Nephron (organoid): ENCODE measurements around the gene MANBA.

ENCODE experiments used
- H3K27ac Mint-ChIP-seq, 3 experiments: 2 replicates each; pipeline ENCODE4 v1.8.0; 2020; ENCODE audit warnings: mixed read lengths in 3 of 3, mild to moderate bottlenecking in 2 of 3, moderate library complexity in 1 of 3
- H3K27me3 Mint-ChIP-seq: 2 replicates; pipeline ENCODE4 v1.8.0; 2021; ENCODE audit warnings: low read depth, mild to moderate bottlenecking, moderate library complexity, mixed read lengths
- H3K36me3 Mint-ChIP-seq: 2 replicates; pipeline ENCODE4 v1.8.0; 2020; ENCODE audit warnings: low read depth, mixed read lengths
- H3K4me1 Mint-ChIP-seq: 2 replicates; pipeline ENCODE4 v1.8.0; 2020; ENCODE audit warnings: mixed read lengths
- H3K4me3 Mint-ChIP-seq, 3 experiments: 2 replicates each; pipeline ENCODE4 v1.8.0; 2020; ENCODE audit warnings: mild to moderate bottlenecking in 3 of 3, mixed read lengths in 3 of 3, moderate library complexity in 2 of 3
- H3K9me3 Mint-ChIP-seq: 2 replicates; pipeline ENCODE4 v1.8.0; 2020; ENCODE audit warnings: mixed read lengths
- TF ChIP-seq, protein P1 (sequence below), 3 experiments: fragments of 200-600 bp; sonication (generic); IDR thresholded peaks; one replicate each; pipeline ENCODE4 v1.5.0; 2021; ENCODE audit warnings: antibody characterized with exemption in 3 of 3; ENCODE audit not compliant: unreplicated experiment in 3 of 3

MANBA gene

GRCh38 chr4:102794999-102795398, 34.2 kb upstream of the MANBA start:
- Mint-ChIP-seq H3K9me3 (no peaks in the 10 kb centered on the region), H3K36me3 (peaks cover 80% of the 10 kb centered on the region), H3K27me3 (no peaks in the 10 kb centered on the region), H3K4me3 (no peak overlapping the region), H3K27ac (no peak overlapping the region), H3K4me1 (no peaks in the 10 kb centered on the region)
- TF ChIP-seq, protein P1, sequence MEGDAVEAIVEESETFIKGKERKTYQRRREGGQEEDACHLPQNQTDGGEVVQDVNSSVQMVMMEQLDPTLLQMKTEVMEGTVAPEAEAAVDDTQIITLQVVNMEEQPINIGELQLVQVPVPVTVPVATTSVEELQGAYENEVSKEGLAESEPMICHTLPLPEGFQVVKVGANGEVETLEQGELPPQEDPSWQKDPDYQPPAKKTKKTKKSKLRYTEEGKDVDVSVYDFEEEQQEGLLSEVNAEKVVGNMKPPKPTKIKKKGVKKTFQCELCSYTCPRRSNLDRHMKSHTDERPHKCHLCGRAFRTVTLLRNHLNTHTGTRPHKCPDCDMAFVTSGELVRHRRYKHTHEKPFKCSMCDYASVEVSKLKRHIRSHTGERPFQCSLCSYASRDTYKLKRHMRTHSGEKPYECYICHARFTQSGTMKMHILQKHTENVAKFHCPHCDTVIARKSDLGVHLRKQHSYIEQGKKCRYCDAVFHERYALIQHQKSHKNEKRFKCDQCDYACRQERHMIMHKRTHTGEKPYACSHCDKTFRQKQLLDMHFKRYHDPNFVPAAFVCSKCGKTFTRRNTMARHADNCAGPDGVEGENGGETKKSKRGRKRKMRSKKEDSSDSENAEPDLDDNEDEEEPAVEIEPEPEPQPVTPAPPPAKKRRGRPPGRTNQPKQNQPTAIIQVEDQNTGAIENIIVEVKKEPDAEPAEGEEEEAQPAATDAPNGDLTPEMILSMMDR (IDR thresholded peaks at IDR 0.05; ENCODE audit: unreplicated experiment in 3 of 3), result no peak

DNA sequence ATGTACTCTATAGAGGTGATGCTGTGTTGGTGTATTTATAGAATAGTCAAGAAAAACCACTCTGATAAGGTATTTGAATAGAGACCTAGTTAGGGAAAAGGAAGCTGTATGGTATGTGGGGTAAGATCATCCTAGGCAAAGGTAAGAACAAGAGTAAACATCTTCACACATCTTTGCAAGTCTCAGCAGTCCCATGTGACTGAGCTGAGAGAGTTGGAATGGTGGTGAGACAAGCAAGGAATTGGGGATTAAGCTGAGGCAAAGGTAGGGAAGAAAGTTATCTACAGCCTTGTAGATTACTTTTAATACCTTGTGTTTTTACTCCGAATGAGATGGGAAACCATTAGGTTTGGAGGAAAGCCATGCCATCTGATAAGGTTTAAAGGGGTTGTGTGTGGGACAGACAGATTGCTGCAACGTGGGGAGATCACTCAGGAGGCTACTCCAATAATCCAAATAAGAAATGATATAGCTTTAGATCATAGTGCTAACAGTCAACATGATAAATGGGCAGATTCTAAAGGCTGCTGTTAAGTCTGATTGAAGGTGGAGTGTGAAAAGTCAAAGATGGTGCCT, 31.7 kb upstream of the MANBA start:
- Mint-ChIP-seq H3K9me3 (peaks cover 13% of the 10 kb centered on the region), H3K36me3 (peaks cover 64% of the 10 kb centered on the region), H3K27me3 (no peaks in the 10 kb centered on the region), H3K4me1 (no peaks in the 10 kb centered on the region), H3K27ac (peak overlapping the region in 1 of 3 experiments; percentile 14), H3K4me3 (no peak overlapping the region)
- TF ChIP-seq, protein P1 (IDR thresholded peaks at IDR 0.05; ENCODE audit: unreplicated experiment in 3 of 3), result no peak

DNA sequence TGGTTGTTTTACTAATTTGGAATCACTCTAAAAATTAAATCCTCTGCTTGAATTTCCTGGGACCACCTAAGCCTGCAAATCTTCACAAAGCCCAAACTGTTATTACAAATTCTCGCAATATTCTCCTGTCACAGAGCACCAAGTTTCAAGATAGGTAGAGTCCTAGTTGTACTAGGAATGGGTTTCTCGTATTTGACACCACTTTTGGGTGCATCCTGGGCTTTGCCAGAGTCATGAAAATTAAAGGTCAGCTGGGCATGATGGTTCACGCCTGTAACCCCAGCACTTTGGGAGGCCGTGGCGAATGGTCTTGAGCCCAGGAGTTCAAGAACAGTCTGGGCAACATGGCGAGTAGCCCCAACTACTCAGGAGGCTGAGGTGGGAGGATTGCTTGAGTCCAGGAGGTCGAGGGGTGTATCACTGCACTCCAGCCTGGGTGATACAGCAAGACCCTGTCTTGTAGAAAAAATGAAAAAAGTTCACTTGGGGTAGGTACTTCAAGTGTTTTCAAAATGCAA, 30.6 kb upstream of the MANBA start:
- H3K27ac Mint-ChIP-seq, result no peak overlapping the region
- TF ChIP-seq, protein P1 (IDR thresholded peaks at IDR 0.05; ENCODE audit: unreplicated experiment in 3 of 3), result no peak
- peaks cover 55% of the 10 kb centered on the region for H3K36me3 Mint-ChIP-seq
- H3K9me3 Mint-ChIP-seq, result peaks cover 14% of the 10 kb centered on the region
- H3K4me3 Mint-ChIP-seq, result no peak overlapping the region
- no peaks in the 10 kb centered on the region for H3K27me3 Mint-ChIP-seq
- H3K4me1 Mint-ChIP-seq, result no peaks in the 10 kb centered on the region

DNA sequence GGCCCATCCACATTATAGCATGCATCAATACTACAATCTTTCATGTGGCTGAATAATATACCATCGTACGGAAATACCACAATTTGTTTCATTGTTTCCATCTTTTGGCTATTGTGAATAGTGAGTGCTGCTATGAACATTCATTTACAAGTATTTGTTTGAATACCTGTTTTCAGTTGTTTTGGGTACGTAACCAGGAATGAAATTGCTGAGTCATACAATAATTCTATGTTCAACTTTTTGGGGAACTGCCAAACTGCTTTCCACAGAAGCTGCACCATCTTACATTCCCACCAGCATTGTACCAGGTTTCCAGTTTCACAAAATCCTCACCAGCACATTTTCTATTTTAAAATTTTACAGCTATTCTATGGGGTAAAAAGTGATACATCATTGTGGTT, 28.5 kb upstream of the MANBA start:
- TF ChIP-seq, protein P1 (IDR thresholded peaks at IDR 0.05; ENCODE audit: unreplicated experiment in 3 of 3), result no peak
- H3K27me3 Mint-ChIP-seq, result peaks cover under 1% of the 10 kb centered on the region
- peaks cover 14% of the 10 kb centered on the region for H3K9me3 Mint-ChIP-seq
- no peak overlapping the region for H3K27ac Mint-ChIP-seq
- H3K4me3 Mint-ChIP-seq, result no peak overlapping the region
- H3K4me1 Mint-ChIP-seq, result no peaks in the 10 kb centered on the region
- H3K36me3 Mint-ChIP-seq, result peaks cover 35% of the 10 kb centered on the region

DNA sequence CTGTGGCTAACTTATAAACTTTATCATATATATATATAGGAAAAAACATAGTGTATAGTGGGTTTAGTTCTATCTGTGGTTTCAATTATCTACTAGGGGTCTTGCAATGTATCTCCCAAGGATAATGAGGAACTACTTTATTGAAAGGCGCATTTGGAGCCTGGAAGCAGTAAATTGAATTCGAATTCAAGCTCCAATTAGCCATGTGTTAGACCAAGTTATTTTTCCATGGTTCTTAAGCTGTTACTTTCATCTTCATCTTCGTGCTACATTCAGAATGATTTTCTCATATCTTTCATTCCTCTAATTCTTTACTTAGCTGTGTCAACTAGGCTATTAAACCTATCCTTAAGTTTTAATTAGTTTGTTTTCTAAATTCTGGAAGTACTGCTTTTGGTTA, 27.2 kb upstream of the MANBA start:
- Mint-ChIP-seq H3K36me3 (peaks cover 24% of the 10 kb centered on the region), H3K9me3 (peaks cover 14% of the 10 kb centered on the region), H3K4me3 (no peak overlapping the region), H3K27ac (no peak overlapping the region), H3K4me1 (no peaks in the 10 kb centered on the region), H3K27me3 (peaks cover 3% of the 10 kb centered on the region)
- TF ChIP-seq, protein P1 (IDR thresholded peaks at IDR 0.05; ENCODE audit: unreplicated experiment in 3 of 3), result no peak
